HCT116 (cell line): ENCODE data around the gene POR.

ENCODE experiments used
- CBX3 ChIP-seq: IDR thresholded peaks from 2 replicates; pipeline ENCODE4 v1.6.1; 2012; ENCODE audit warnings: low read depth
- CEBPB ChIP-seq: IDR thresholded peaks from 2 replicates; pipeline ENCODE4 v1.6.1; 2012; ENCODE audit warnings: low read depth
- EZH2 ChIP-seq: fragments of 200-600 bp; sonication (generic); IDR thresholded peaks from 2 replicates; pipeline ENCODE4 v1.6.1; 2017; ENCODE audit warnings: antibody characterized with exemption, mixed run types
- FOSL1 ChIP-seq: IDR thresholded peaks from 2 replicates; pipeline ENCODE4 v1.6.1; 2012; ENCODE audit warnings: low read depth
- JUND ChIP-seq: IDR thresholded peaks from 2 replicates; pipeline ENCODE4 v1.6.1; 2012
- POLR2A ChIP-seq: IDR thresholded peaks from 2 replicates; pipeline ENCODE4 v1.7.0; 2011; ENCODE audit warnings: borderline replicate concordance; ENCODE audit not compliant: insufficient read depth, insufficient read length; ENCODE audit errors: extremely low read depth
- POLR2AphosphoS5 ChIP-seq: IDR thresholded peaks from 2 replicates; pipeline ENCODE4 v1.6.1; 2011; ENCODE audit warnings: mild to moderate bottlenecking, low read depth, low read length, moderate library complexity
- SIN3A ChIP-seq: IDR thresholded peaks from 2 replicates; pipeline ENCODE4 v1.6.1; 2012; ENCODE audit warnings: low read depth
- SP1 ChIP-seq: IDR thresholded peaks from 2 replicates; pipeline ENCODE4 v1.6.1; 2012; ENCODE audit warnings: low read depth
- YY1 ChIP-seq: IDR thresholded peaks from 2 replicates; pipeline ENCODE4 v1.6.1; 2011; ENCODE audit warnings: low read length, low read depth, moderate library complexity, mild to moderate bottlenecking; ENCODE audit not compliant: insufficient replicate concordance; ENCODE audit errors: extremely low read depth
- ZNF274 ChIP-seq: fragments of 200-500 bp; sonication (Bioruptor generic); IDR thresholded peaks from 2 replicates; pipeline ENCODE4 v1.6.1; 2014; ENCODE audit warnings: mild to moderate bottlenecking, low read depth, low read length, inconsistent platforms
- TF ChIP-seq, protein P1 (sequence below), 3 experiments: fragments of 200-600 bp in 1 of 3; sonication (generic) in 1 of 3; IDR thresholded peaks in 2 of 3; conservative IDR thresholded peaks in 1 of 3; 2 replicates each; pipeline ENCODE4 v1.5.1; 2012 to 2017; ENCODE audit warnings: low read depth in 2 of 3, low read length in 2 of 3, antibody characterized with exemption in 1 of 3, borderline replicate concordance in 1 of 3, control low read depth in 1 of 3, mild to moderate bottlenecking in 1 of 3, mixed read lengths in 1 of 3, mixed run types in 1 of 3, moderate library complexity in 1 of 3; ENCODE audit not compliant: insufficient read depth in 1 of 3
- TF ChIP-seq, protein P2 (sequence below): IDR thresholded peaks from 2 replicates; pipeline ENCODE4 v1.6.1; 2012

DNA sequence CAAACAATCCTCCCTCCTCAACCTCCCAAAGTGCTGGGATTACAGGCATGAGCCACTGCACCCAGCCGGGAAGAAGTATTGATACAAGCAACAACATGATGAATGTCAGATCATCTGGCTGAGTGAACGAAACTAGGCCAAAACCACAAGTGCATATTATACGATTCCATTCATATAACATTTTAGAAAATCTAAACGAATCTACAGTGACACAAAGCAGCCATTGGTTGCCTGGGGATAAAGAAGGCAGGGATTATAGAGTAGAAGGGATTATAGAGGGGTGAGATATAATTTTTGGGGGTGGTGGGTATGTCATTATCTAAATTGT lies 47.6 kb upstream of the POR start:
- TF ChIP-seq, protein P1, sequence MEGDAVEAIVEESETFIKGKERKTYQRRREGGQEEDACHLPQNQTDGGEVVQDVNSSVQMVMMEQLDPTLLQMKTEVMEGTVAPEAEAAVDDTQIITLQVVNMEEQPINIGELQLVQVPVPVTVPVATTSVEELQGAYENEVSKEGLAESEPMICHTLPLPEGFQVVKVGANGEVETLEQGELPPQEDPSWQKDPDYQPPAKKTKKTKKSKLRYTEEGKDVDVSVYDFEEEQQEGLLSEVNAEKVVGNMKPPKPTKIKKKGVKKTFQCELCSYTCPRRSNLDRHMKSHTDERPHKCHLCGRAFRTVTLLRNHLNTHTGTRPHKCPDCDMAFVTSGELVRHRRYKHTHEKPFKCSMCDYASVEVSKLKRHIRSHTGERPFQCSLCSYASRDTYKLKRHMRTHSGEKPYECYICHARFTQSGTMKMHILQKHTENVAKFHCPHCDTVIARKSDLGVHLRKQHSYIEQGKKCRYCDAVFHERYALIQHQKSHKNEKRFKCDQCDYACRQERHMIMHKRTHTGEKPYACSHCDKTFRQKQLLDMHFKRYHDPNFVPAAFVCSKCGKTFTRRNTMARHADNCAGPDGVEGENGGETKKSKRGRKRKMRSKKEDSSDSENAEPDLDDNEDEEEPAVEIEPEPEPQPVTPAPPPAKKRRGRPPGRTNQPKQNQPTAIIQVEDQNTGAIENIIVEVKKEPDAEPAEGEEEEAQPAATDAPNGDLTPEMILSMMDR (IDR thresholded peaks at IDR 0.05 in 2 of 3, conservative IDR thresholded peaks at IDR 0.05 in 1 of 3; ENCODE audit: borderline replicate concordance in 1 of 3, insufficient read depth in 1 of 3, low read depth in 2 of 3, low read length in 2 of 3): no peak
- TF ChIP-seq JUND: no peak
- no peak for TF ChIP-seq YY1
- no peak for TF ChIP-seq FOSL1
- TF ChIP-seq CEBPB: no peak
- TF ChIP-seq EZH2: no peak
- no peak for TF ChIP-seq POLR2A
- no peak for TF ChIP-seq CBX3
- TF ChIP-seq ZNF274: no peak
- TF ChIP-seq SP1: no peak
- TF ChIP-seq SIN3A: no peak
- no peak for TF ChIP-seq POLR2AphosphoS5
- TF ChIP-seq, protein P2, sequence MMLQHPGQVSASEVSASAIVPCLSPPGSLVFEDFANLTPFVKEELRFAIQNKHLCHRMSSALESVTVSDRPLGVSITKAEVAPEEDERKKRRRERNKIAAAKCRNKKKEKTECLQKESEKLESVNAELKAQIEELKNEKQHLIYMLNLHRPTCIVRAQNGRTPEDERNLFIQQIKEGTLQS: no peak
